GOT3 (cell line): Measurements from ENCODE around the gene COL3A1.
A peak's percentile ranks its signal among the peaks of the same experiment; 100 is the strongest.

Source experiments
- DNase-seq: peaks from one replicate; lab custom pipeline; 2025; ENCODE audit warnings: mixed read lengths; lab: John Stamatoyannopoulos, UW

COL3A1 gene

GRCh38 chr2:189015359-189015758 lies 41.2 kb downstream of the COL3A1 start:
- DNase-seq: no peak

GRCh38 chr2:189016311-189016861 lies 42.2 kb downstream of the COL3A1 start:
- no peak for DNase-seq

- DNase-seq: no peak
Measured at GRCh38 chr2:189018631-189019030, 44.5 kb downstream of the COL3A1 start.

GRCh38 chr2:189020179-189020578 lies 46.0 kb downstream of the COL3A1 start:
- no peak for DNase-seq

- peak; percentile 7 for DNase-seq
Measured at GRCh38 chr2:189022053-189022481, 47.9 kb downstream of the COL3A1 start.

- no peak for DNase-seq
Measured at GRCh38 chr2:189022492-189022891, 48.3 kb downstream of the COL3A1 start.

- DNase-seq: no peak
Measured at GRCh38 chr2:189024901-189025618, 50.9 kb downstream of the COL3A1 start.

GRCh38 chr2:189037518-189037917 lies 63.3 kb downstream of the COL3A1 start:
- no peak for DNase-seq

- no peak for DNase-seq
Measured at GRCh38 chr2:189045836-189046235, 71.7 kb downstream of the COL3A1 start.

GRCh38 chr2:189046320-189046719 lies 72.1 kb downstream of the COL3A1 start:
- DNase-seq: no peak

GRCh38 chr2:189047171-189047888 lies 73.2 kb downstream of the COL3A1 start:
- no peak for DNase-seq

- no peak for DNase-seq
Measured at GRCh38 chr2:189048189-189048588, 74.0 kb downstream of the COL3A1 start.

- DNase-seq: no peak
Measured at GRCh38 chr2:189049709-189050164, 75.6 kb downstream of the COL3A1 start.

GRCh38 chr2:189050165-189050712 lies 76.1 kb downstream of the COL3A1 start:
- DNase-seq: no peak

GRCh38 chr2:189056200-189057106 lies 82.3 kb downstream of the COL3A1 start:
- DNase-seq: no peak

GRCh38 chr2:189057316-189057715 lies 83.1 kb downstream of the COL3A1 start:
- DNase-seq: no peak

GRCh38 chr2:189060096-189060642 lies 86.0 kb downstream of the COL3A1 start:
- no peak for DNase-seq
